K562 (cell line): ENCODE measurements around the gene RPS27. TPM values are rescaled to one million over a fixed set of nuclear protein-coding genes. Genes with fewer than 3 reads are reported as not detected.

ENCODE experiments used
- ARID3A ChIP-seq: IDR thresholded peaks from 2 replicates; pipeline ENCODE4 v1.6.1; 2012; ENCODE audit warnings: low read depth, low read length, improper control_type of control experiment, borderline replicate concordance
- FOXA1 ChIP-seq: fragments of 450-650 bp; IDR thresholded peaks from 2 replicates; pipeline ENCODE4 v1.6.1; 2016; ENCODE audit warnings: mild to moderate bottlenecking, borderline replicate concordance
- KDM2B ChIP-seq: fragments of 250-450 bp; sonication (Bioruptor Pico); IDR thresholded peaks from 2 replicates; pipeline ENCODE4 v1.8.0; 2021; ENCODE audit warnings: mild to moderate bottlenecking, moderate library complexity
- MGA ChIP-seq: fragments of 450-650 bp; IDR thresholded peaks from 2 replicates; pipeline ENCODE4 v1.6.1; 2016; ENCODE audit warnings: mild to moderate bottlenecking, moderate library complexity
- RNF2 ChIP-seq: sonication (generic); IDR thresholded peaks from 2 replicates; pipeline ENCODE4 v1.6.1; 2016
- RUNX1 ChIP-seq: sonication (generic); IDR thresholded peaks from 2 replicates; pipeline ENCODE4 v1.6.1; 2016; ENCODE audit warnings: antibody characterized with exemption, low read depth
- SIRT6 ChIP-seq: IDR thresholded peaks from one replicate; pipeline ENCODE4 v1.6.1; 2012; ENCODE audit warnings: low read depth, mild to moderate bottlenecking, control low read depth, inconsistent platforms, low read length, moderate library complexity
- SMAD3 ChIP-seq: fragments of 450-650 bp; formaldehyde crosslinking; conservative IDR thresholded peaks from 2 replicates; pipeline ENCODE4 v1.4.0; 2020; ENCODE audit warnings: mild to moderate bottlenecking
- TAF1 ChIP-seq: IDR thresholded peaks from 2 replicates; pipeline ENCODE4 v1.6.1; 2011; ENCODE audit warnings: mild to moderate bottlenecking, low read length, moderate library complexity; ENCODE audit not compliant: insufficient read depth, control insufficient read depth, severe bottlenecking; ENCODE audit errors: extremely low read depth
- ZNF217 ChIP-seq: sonication (generic); formaldehyde crosslinking; IDR thresholded peaks from 2 replicates; pipeline ENCODE4 v1.8.0; 2022; ENCODE audit warnings: mild to moderate bottlenecking, missing genetic modification reagents
- ZNF589 ChIP-seq: fragments of 200-800 bp; sonication (Bioruptor generic); IDR thresholded peaks from 2 replicates; pipeline ENCODE4 v1.6.1; 2016; ENCODE audit warnings: low read depth, missing genetic modification characterization, missing compliant biosample characterization
- ZNF740 ChIP-seq, 3 experiments: fragments of 200-800 bp in 1 of 3; sonication (Bioruptor generic) in 1 of 3; sonication (generic) in 1 of 3; formaldehyde crosslinking in 1 of 3; IDR thresholded peaks; 2 replicates each; pipeline versions ENCODE4 v1.6.1 to v1.8.0; 2016 to 2022; ENCODE audit warnings: mild to moderate bottlenecking in 2 of 3, missing compliant biosample characterization in 2 of 3, missing genetic modification characterization in 2 of 3, missing genetic modification reagents in 1 of 3
- polyA plus RNA-seq, 8 experiments: library from polyadenylated mRNA; depleted of rRNA in 4 of 8; stranded (reverse) in 5 of 8; unstranded in 3 of 8; fragments of >200 nt; fragmentation: Nextera tagmentation in 2 of 8; fragmentation: Illumina TruSeq in 1 of 8; extraction: Ambion mirVana in 2 of 8; extraction: Trizol in 1 of 8; gene quantifications; 2 replicates each; pipeline versions ENCODE4 v1.2.1 to v1.2.3, GENCODE V29; 2011 to 2014; ENCODE audit warnings: inconsistent platforms in 1 of 8, missing spikeins in 1 of 8
- total RNA-seq, 7 experiments: library from RNA; depleted of rRNA in 6 of 7; stranded (reverse); fragments of >200 nt in 6 of 7; fragmentation: Illumina TruSeq in 2 of 7; extraction: Trizol in 2 of 7; gene quantifications; 2 replicates each; pipeline versions ENCODE4 v1.2.1 to v1.2.3, GENCODE V29; 2011 to 2021; ENCODE audit warnings: low replicate concordance in 1 of 7

RPS27 gene
- total and polyA plus RNA-seq, 9 of the 15 experiments (the other 6 are each of a cell fraction or from before 2014, with no cell fraction given): 2,091 to 9,377 (median 6,706) TPM

- TF ChIP-seq ZNF740 (CRISPR knock-in tag; IDR thresholded peaks at IDR 0.05) (no peak), ZNF740 (tag; IDR thresholded peaks at IDR 0.05) (no peak), MGA (no peak), RNF2 (0 out of 2 replicates have a peak, but pooled peaks have one; percentile 63), SMAD3 (CRISPR knock-in tag) (peak; percentile 59; the same call in 1 of the 2 replicates), KDM2B (CRISPR knock-in tag) (no peak; the same call in 1 of the 2 replicates), SIRT6 (no peak), TAF1 (peak; percentile 33), ZNF217 (no peak), RUNX1 (no peak), ZNF589 (CRISPR knock-in tag) (peak; percentile 51; the same call in 1 of the 2 replicates), FOXA1 (no peak), ARID3A (no peak)
These were observed 32.2 kb upstream of the RPS27 start, which contains the start of gene CRTC2 (continued) for GRCh38 chr1:153958111-153958960.
